Hepatocyte (in vitro differentiated cells): ENCODE measurements around the gene HRH2. TPM values are rescaled to one million over a fixed set of nuclear protein-coding genes. Genes with fewer than 3 reads are reported as not detected.

Source experiments
- DNase-seq: peaks from one replicate; pipeline ENCODE4 v3.0.0-alpha.2; 2016; ENCODE audit warnings: low spot score
- H2AFZ ChIP-seq: fragments of 200-600 bp; sonication (generic); 2 replicates; pipeline ENCODE4 v1.6.0; 2016; ENCODE audit warnings: antibody characterized with exemption, mild to moderate bottlenecking
- H3K27ac ChIP-seq: fragments of 200-600 bp; sonication (generic); 2 replicates; pipeline ENCODE4 v1.5.1; 2016; ENCODE audit warnings: mild to moderate bottlenecking
- H3K27me3 ChIP-seq: fragments of 200-600 bp; sonication (generic); 2 replicates; pipeline ENCODE4 v1.6.1; 2016
- H3K36me3 ChIP-seq: fragments of 200-600 bp; sonication (generic); replicated peaks from 2 replicates; pipeline ENCODE4 v1.5.1; 2016; ENCODE audit warnings: low read depth; ENCODE audit not compliant: insufficient read depth
- H3K4me1 ChIP-seq: fragments of 200-600 bp; sonication (generic); 2 replicates; pipeline ENCODE4 v1.5.1; 2016; ENCODE audit warnings: mild to moderate bottlenecking, moderate library complexity; ENCODE audit not compliant: insufficient read depth
- H3K4me2 ChIP-seq: fragments of 200-600 bp; sonication (generic); 2 replicates; pipeline ENCODE4 v1.6.0; 2016
- H3K4me3 ChIP-seq: fragments of 200-600 bp; sonication (generic); 2 replicates; pipeline ENCODE4 v1.5.1; 2016; ENCODE audit warnings: mild to moderate bottlenecking
- H3K79me2 ChIP-seq: fragments of 200-600 bp; sonication (generic); 2 replicates; pipeline ENCODE4 v1.6.0; 2017; ENCODE audit warnings: mild to moderate bottlenecking
- H3K9me2 ChIP-seq: fragments of 200-600 bp; sonication (generic); replicated peaks from 2 replicates; pipeline ENCODE4 v1.6.0; 2017; ENCODE audit warnings: mild to moderate bottlenecking; ENCODE audit not compliant: insufficient read depth
- H3K9me3 ChIP-seq: fragments of 200-600 bp; sonication (generic); 2 replicates; pipeline ENCODE4 v1.5.1; 2016; ENCODE audit warnings: low read depth, mild to moderate bottlenecking
- H4K20me1 ChIP-seq: fragments of 200-600 bp; sonication (generic); 2 replicates; pipeline ENCODE4 v1.6.0; 2016; ENCODE audit warnings: mild to moderate bottlenecking; ENCODE audit not compliant: insufficient read depth, poor library complexity, severe bottlenecking
- EZH2 ChIP-seq: fragments of 200-600 bp; sonication (generic); IDR thresholded peaks from 2 replicates; pipeline ENCODE4 v1.6.1; 2016; ENCODE audit warnings: antibody characterized with exemption, mild to moderate bottlenecking, borderline replicate concordance
- EZH2phosphoT487 ChIP-seq: fragments of 200-600 bp; sonication (generic); IDR thresholded peaks from one replicate; pipeline ENCODE4 v1.6.1; 2018; ENCODE audit warnings: antibody characterized with exemption, mild to moderate bottlenecking, low read depth, moderate library complexity; ENCODE audit not compliant: unreplicated experiment, severe bottlenecking
- WGBS: methylation state at CpG from one replicate; pipeline ENCODE4 v1.1.6; 2016; ENCODE audit warnings: low lambda C conversion rate; ENCODE audit errors: missing lambda C conversion rate; 5-methylcytosine and 5-hydroxymethylcytosine counted together
- polyA plus RNA-seq: library from polyadenylated mRNA; unstranded; fragments of >200 nt; fragmentation: Nextera tagmentation; extraction: Ambion mirVana; gene quantifications from 2 replicates; pipeline ENCODE4 v1.2.1, GENCODE V29; 2016
- total RNA-seq: library from RNA; depleted of rRNA; stranded (reverse); fragments of >200 nt; gene quantifications from 2 replicates; pipeline ENCODE4 v1.2.3, GENCODE V29; 2014
- TF ChIP-seq, protein P1 (sequence below): fragments of 200-600 bp; sonication (generic); IDR thresholded peaks from 2 replicates; pipeline ENCODE4 v1.5.1; 2016; ENCODE audit warnings: antibody characterized with exemption, mild to moderate bottlenecking; ENCODE audit not compliant: poor library complexity

Gene HRH2
- total and polyA plus RNA-seq, 2 experiments from 2014 or later, result 2.2 to 2.5 TPM

DNA sequence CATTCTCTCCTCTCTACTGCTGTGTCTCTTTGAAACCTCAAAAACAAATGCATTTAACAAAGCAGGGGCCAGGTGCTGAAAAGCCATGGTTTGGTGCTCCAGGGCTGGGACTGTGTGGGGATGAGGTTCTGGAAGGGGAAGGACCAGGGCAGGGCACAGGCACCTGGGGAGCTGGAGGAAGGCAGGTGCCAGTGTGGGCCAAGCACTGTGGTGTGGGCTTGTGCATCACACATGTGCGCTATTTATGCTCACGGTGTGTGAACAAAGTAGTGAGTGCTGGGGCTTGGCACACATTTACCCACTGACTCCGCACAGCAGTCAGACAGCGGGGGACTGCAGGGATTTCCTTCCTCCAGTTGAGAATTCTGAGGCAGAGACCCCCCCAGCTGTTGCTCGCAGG is 10.1 kb downstream of the HRH2 start:
- Histone ChIP-seq H3K9me3 (no peaks in the 10 kb centered on the region), H2AFZ (no peak overlapping the region), H3K27ac (no peak overlapping the region), H3K9me2 (no peaks in the 10 kb centered on the region), H3K4me1 (peaks cover 16% of the 10 kb centered on the region), H4K20me1 (no peaks in the 10 kb centered on the region), H3K79me2 (peaks cover under 1% of the 10 kb centered on the region), H3K4me2 (no peak overlapping the region), H3K27me3 (no peaks in the 10 kb centered on the region), H3K4me3 (no peak overlapping the region), H3K36me3 (no peaks in the 10 kb centered on the region)
- DNase-seq, result no peak
- WGBS, result 99% methylated on average over 5 of the region's 5 CpGs
- TF ChIP-seq EZH2phosphoT487, result no peak
- no peak for TF ChIP-seq EZH2
- TF ChIP-seq, protein P1, sequence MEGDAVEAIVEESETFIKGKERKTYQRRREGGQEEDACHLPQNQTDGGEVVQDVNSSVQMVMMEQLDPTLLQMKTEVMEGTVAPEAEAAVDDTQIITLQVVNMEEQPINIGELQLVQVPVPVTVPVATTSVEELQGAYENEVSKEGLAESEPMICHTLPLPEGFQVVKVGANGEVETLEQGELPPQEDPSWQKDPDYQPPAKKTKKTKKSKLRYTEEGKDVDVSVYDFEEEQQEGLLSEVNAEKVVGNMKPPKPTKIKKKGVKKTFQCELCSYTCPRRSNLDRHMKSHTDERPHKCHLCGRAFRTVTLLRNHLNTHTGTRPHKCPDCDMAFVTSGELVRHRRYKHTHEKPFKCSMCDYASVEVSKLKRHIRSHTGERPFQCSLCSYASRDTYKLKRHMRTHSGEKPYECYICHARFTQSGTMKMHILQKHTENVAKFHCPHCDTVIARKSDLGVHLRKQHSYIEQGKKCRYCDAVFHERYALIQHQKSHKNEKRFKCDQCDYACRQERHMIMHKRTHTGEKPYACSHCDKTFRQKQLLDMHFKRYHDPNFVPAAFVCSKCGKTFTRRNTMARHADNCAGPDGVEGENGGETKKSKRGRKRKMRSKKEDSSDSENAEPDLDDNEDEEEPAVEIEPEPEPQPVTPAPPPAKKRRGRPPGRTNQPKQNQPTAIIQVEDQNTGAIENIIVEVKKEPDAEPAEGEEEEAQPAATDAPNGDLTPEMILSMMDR, result no peak

DNA sequence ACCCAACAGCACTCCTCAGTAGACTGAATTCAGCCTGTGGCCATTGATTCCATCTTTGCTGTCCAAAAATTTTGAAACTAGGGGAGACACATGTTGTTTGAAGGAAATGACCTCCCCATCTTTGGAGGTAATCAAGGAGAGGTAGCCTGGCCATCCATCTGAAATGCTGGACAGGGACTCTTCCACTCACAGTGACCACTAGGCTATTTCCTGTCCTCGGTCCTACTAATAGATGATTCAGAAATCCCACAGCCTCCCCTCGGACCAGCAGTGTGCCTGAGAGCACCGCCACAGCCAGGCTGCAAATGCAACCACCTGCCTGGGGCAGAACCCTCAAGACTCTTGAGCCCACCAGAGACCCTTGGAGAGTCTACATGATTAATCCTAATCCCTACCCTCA is 12.5 kb downstream of the HRH2 start:
- Histone ChIP-seq H4K20me1 (no peaks in the 10 kb centered on the region), H3K36me3 (no peaks in the 10 kb centered on the region), H3K4me1 (peaks cover 16% of the 10 kb centered on the region), H3K4me2 (no peak overlapping the region), H2AFZ (no peak overlapping the region), H3K79me2 (no peaks in the 10 kb centered on the region), H3K27me3 (no peaks in the 10 kb centered on the region), H3K27ac (no peak overlapping the region), H3K4me3 (no peak overlapping the region), H3K9me2 (no peaks in the 10 kb centered on the region), H3K9me3 (no peaks in the 10 kb centered on the region)
- TF ChIP-seq EZH2phosphoT487 (no peak), EZH2 (no peak)
- TF ChIP-seq, protein P1, result no peak
- WGBS, result 97% methylated on average over 3 of the region's 3 CpGs
- no peak for DNase-seq

DNA sequence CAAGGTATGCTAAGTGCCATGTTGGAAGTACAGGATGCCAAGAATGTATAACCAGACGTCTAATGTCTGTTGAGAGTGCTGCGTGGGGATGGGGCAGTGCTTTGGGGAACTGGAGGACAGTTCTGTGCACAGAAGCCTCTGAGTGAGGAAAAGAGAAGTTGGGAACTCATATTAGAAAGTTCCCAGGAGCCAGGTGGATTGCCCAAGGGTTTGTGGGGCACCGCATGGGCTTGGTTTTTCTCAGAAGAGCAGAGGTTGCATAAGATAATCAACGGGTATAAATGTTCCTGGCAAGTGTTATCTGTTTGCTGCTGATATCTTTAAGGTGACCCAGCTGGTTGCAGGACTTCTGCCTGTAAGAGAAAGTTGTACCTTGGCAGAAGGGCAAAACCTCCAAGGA is 13.1 kb downstream of the HRH2 start:
- no peaks in the 10 kb centered on the region for H3K9me2 ChIP-seq
- H4K20me1 ChIP-seq, result no peaks in the 10 kb centered on the region
- H3K4me2 ChIP-seq, result no peak overlapping the region
- no peaks in the 10 kb centered on the region for H3K9me3 ChIP-seq
- H3K79me2 ChIP-seq, result no peaks in the 10 kb centered on the region
- H3K27ac ChIP-seq, result no peak overlapping the region
- H3K4me3 ChIP-seq, result no peak overlapping the region
- TF ChIP-seq, protein P1, result no peak
- TF ChIP-seq EZH2phosphoT487 (no peak), EZH2 (no peak)
- DNase-seq, result no peak
- WGBS, result 32% methylated on average over 4 of the region's 4 CpGs
- H3K27me3 ChIP-seq, result no peaks in the 10 kb centered on the region
- no peak overlapping the region for H2AFZ ChIP-seq
- no peaks in the 10 kb centered on the region for H3K36me3 ChIP-seq
- peaks cover 16% of the 10 kb centered on the region for H3K4me1 ChIP-seq
